MM.1S (cell line): ENCODE data around the gene F10.

ENCODE experiments used
- EZH2 ChIP-seq: fragments of 300-600 bp; sonication (generic); optimal IDR thresholded peaks from 2 replicates; pipeline ENCODE3; 2017; ENCODE audit warnings: low read depth, mild to moderate bottlenecking, antibody characterized with exemption, low read length, mixed read lengths
- TF ChIP-seq, protein P1 (sequence below): fragments of 300-600 bp; sonication (generic); IDR thresholded peaks from 2 replicates; pipeline ENCODE4 v1.5.1; 2016; ENCODE audit warnings: antibody characterized with exemption, low read length, mixed read lengths

DNA sequence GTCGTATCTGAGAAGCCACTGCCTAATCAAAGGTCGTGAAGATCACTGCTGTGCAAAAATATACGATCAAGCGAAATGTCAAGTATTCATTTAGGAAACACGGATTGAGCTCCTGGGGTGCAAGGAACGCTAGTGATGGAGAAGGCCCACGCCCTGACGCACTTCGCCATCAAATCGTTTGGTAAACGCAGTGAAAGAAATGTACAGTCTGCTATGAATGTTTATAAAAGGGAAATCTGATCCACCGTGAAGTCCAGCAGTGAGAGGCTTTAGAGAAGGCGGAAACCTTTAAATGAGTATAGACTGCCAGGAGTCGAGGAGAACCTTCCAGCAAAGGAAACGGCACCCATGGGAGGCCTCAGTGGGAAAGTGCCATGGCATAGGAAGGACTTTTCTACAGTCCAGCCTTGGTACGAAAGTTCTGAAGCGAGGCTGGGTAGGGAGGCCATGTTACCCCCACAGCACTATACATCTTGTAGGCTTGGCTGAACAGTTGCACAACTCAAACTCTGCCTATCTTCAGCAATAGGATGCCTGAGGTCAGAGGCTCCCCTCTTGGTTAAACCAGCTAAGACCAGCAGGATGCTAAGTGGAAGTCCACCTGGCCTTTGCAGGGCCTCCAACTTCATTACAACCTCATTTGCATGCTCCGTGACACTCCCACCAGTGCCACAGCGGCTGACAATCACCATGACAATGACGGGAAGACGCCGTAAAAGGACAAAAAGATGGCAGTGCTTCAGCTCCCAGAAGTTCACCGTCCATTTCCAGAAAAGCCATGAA lies 65.5 kb downstream of the F10 start:
- TF ChIP-seq, protein P1, sequence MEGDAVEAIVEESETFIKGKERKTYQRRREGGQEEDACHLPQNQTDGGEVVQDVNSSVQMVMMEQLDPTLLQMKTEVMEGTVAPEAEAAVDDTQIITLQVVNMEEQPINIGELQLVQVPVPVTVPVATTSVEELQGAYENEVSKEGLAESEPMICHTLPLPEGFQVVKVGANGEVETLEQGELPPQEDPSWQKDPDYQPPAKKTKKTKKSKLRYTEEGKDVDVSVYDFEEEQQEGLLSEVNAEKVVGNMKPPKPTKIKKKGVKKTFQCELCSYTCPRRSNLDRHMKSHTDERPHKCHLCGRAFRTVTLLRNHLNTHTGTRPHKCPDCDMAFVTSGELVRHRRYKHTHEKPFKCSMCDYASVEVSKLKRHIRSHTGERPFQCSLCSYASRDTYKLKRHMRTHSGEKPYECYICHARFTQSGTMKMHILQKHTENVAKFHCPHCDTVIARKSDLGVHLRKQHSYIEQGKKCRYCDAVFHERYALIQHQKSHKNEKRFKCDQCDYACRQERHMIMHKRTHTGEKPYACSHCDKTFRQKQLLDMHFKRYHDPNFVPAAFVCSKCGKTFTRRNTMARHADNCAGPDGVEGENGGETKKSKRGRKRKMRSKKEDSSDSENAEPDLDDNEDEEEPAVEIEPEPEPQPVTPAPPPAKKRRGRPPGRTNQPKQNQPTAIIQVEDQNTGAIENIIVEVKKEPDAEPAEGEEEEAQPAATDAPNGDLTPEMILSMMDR, result no peak
- no peak for TF ChIP-seq EZH2
